Panc1 (cell line): ENCODE data around the gene CARMIL1. TPM values are rescaled to one million over a fixed set of nuclear protein-coding genes. Genes with fewer than 3 reads are reported as not detected.

Experiments
- ATAC-seq: fragments of 200-7000 bp; cut with Tn5 transposase; 2 replicates; pipeline ENCODE4 v1.9.1; 2020; ENCODE audit warnings: mild to moderate bottlenecking, moderate library complexity
- BruUV-seq: library from RNA; stranded (reverse); fragments of 400-500 nt; replicated peaks from 2 replicates; lab custom pipeline; 2021; lab: Mats Ljungman, UMichigan
- CTCF ChIA-PET: fragments of 300-600 bp; sonication (Branson Sonifier 250); formaldehyde crosslinking; loops from one replicate; lab custom pipeline; 2022; ENCODE audit warnings: antibody characterized with exemption; lab: Charles Lee
- POLR2A ChIA-PET: fragments of 300-600 bp; sonication (Branson Sonifier 250); formaldehyde crosslinking; loops from one replicate; lab custom pipeline; 2022; ENCODE audit warnings: antibody characterized with exemption; lab: Charles Lee
- DNase-seq: peaks from one replicate; pipeline ENCODE4 v3.0.0-alpha.2; 2010; ENCODE audit warnings: low read depth, low spot score
- H3K27ac ChIP-seq: 2 replicates; pipeline ENCODE4 v1.5.1; 2011; ENCODE audit warnings: mild to moderate bottlenecking, low read length, inconsistent platforms
- H3K27me3 ChIP-seq: fragments of 200-500 bp; sonication (Bioruptor generic); 2 replicates; pipeline ENCODE4 v1.6.0; 2014; ENCODE audit warnings: low read length, inconsistent platforms; ENCODE audit not compliant: control insufficient read depth, insufficient read depth
- H3K36me3 ChIP-seq: fragments of 200-500 bp; sonication (Bioruptor generic); 2 replicates; pipeline ENCODE4 v1.5.1; 2014; ENCODE audit warnings: inconsistent platforms, mild to moderate bottlenecking, low read length, moderate library complexity; ENCODE audit not compliant: control insufficient read depth, insufficient read depth
- H3K4me1 ChIP-seq: 2 replicates; pipeline ENCODE4 v1.5.1; 2011; ENCODE audit warnings: inconsistent platforms, mild to moderate bottlenecking, low read length, moderate library complexity; ENCODE audit not compliant: control insufficient read depth, insufficient read depth
- H3K4me3 ChIP-seq, 2 experiments: 2 replicates each; pipeline ENCODE4 v1.5.1; 2011 to 2012; ENCODE audit warnings: low read depth in 2 of 2, low read length in 2 of 2, mild to moderate bottlenecking in 2 of 2, inconsistent platforms in 1 of 2, moderate library complexity in 1 of 2
- H3K9me3 ChIP-seq: fragments of 200-500 bp; sonication (Bioruptor generic); 2 replicates; pipeline ENCODE4 v1.5.1; 2014; ENCODE audit warnings: low read depth, mild to moderate bottlenecking, inconsistent platforms, low read length, moderate library complexity; ENCODE audit not compliant: control insufficient read depth, insufficient read depth
- POLR2AphosphoS5 ChIP-seq: IDR thresholded peaks from 2 replicates; pipeline ENCODE4 v1.6.1; 2012; ENCODE audit warnings: mild to moderate bottlenecking, low read depth, low read length, moderate library complexity
- SIN3A ChIP-seq: IDR thresholded peaks from 2 replicates; pipeline ENCODE4 v1.6.1; 2012; ENCODE audit warnings: low read depth, mild to moderate bottlenecking, low read length, moderate library complexity, borderline replicate concordance; ENCODE audit not compliant: insufficient read depth
- TCF7L2 ChIP-seq: IDR thresholded peaks from 2 replicates; pipeline ENCODE4 v1.6.1; 2011; ENCODE audit warnings: mild to moderate bottlenecking, low read depth, low read length, inconsistent platforms
- in situ Hi-C: cut with HindIII; loops from 2 replicates; pipeline ENCODE4 v1.10.0; 2016; ENCODE audit warnings: low sequenced_read_pairs, low pct_unique_long_range_greater_than_20kb
- intact Hi-C: fragments of 100-400 bp; cut with micrococcal nuclease; formaldehyde crosslinking; loops from one replicate; pipeline ENCODE4 v1.10.0; 2022; ENCODE audit not compliant: unreplicated experiment
- total RNA-seq: library from RNA; stranded (reverse); gene quantifications from one replicate; pipeline ENCODE4 v1.2.1, GENCODE V29; 2021; ENCODE audit not compliant: unreplicated experiment
- TF ChIP-seq, protein P1 (sequence below), 2 experiments: IDR thresholded peaks; 2 replicates each; pipeline ENCODE4 v1.6.1; 2011 to 2012; ENCODE audit warnings: low read depth in 2 of 2, control low read depth in 1 of 2, low read length in 1 of 2, mild to moderate bottlenecking in 1 of 2, moderate library complexity in 1 of 2; ENCODE audit not compliant: insufficient read depth in 1 of 2
- TF ChIP-seq, protein P2 (sequence below): fragments of 450-650 bp; IDR thresholded peaks from 2 replicates; pipeline ENCODE4 v1.5.1; 2017; ENCODE audit warnings: mild to moderate bottlenecking

Gene CARMIL1
- total RNA-seq, 1 experiment from 2014 or later, result 4.0 TPM

- DNase-seq (no peak), ATAC-seq (no peak)
- H3K27me3 ChIP-seq, result no peaks in the 10 kb centered on the region
- no peaks in the 10 kb centered on the region for H3K9me3 ChIP-seq
- in situ Hi-C loops, result no loop called here
- POLR2A ChIA-PET, result no interaction called here
- H3K4me3 ChIP-seq, result no peak overlapping the region
- no peak for TF ChIP-seq SIN3A
- TF ChIP-seq POLR2AphosphoS5, result no peak
- TF ChIP-seq, protein P1, sequence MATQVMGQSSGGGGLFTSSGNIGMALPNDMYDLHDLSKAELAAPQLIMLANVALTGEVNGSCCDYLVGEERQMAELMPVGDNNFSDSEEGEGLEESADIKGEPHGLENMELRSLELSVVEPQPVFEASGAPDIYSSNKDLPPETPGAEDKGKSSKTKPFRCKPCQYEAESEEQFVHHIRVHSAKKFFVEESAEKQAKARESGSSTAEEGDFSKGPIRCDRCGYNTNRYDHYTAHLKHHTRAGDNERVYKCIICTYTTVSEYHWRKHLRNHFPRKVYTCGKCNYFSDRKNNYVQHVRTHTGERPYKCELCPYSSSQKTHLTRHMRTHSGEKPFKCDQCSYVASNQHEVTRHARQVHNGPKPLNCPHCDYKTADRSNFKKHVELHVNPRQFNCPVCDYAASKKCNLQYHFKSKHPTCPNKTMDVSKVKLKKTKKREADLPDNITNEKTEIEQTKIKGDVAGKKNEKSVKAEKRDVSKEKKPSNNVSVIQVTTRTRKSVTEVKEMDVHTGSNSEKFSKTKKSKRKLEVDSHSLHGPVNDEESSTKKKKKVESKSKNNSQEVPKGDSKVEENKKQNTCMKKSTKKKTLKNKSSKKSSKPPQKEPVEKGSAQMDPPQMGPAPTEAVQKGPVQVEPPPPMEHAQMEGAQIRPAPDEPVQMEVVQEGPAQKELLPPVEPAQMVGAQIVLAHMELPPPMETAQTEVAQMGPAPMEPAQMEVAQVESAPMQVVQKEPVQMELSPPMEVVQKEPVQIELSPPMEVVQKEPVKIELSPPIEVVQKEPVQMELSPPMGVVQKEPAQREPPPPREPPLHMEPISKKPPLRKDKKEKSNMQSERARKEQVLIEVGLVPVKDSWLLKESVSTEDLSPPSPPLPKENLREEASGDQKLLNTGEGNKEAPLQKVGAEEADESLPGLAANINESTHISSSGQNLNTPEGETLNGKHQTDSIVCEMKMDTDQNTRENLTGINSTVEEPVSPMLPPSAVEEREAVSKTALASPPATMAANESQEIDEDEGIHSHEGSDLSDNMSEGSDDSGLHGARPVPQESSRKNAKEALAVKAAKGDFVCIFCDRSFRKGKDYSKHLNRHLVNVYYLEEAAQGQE (IDR thresholded peaks at IDR 0.05; ENCODE audit: insufficient read depth in 1 of 2, low read depth in 2 of 2, low read length in 1 of 2), result no peak
- TF ChIP-seq TCF7L2, result no peak
- TF ChIP-seq, protein P2, sequence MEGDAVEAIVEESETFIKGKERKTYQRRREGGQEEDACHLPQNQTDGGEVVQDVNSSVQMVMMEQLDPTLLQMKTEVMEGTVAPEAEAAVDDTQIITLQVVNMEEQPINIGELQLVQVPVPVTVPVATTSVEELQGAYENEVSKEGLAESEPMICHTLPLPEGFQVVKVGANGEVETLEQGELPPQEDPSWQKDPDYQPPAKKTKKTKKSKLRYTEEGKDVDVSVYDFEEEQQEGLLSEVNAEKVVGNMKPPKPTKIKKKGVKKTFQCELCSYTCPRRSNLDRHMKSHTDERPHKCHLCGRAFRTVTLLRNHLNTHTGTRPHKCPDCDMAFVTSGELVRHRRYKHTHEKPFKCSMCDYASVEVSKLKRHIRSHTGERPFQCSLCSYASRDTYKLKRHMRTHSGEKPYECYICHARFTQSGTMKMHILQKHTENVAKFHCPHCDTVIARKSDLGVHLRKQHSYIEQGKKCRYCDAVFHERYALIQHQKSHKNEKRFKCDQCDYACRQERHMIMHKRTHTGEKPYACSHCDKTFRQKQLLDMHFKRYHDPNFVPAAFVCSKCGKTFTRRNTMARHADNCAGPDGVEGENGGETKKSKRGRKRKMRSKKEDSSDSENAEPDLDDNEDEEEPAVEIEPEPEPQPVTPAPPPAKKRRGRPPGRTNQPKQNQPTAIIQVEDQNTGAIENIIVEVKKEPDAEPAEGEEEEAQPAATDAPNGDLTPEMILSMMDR, result no peak
- no peaks in the 10 kb centered on the region for H3K36me3 ChIP-seq
- no TSS peak for BruUV-seq
- CTCF ChIA-PET, result no interaction called here
- no peak overlapping the region for H3K27ac ChIP-seq
- no peaks in the 10 kb centered on the region for H3K4me1 ChIP-seq
- intact Hi-C loops, result no loop called here
Observed at GRCh38 chr6:25301362-25301761, 22.2 kb downstream of the CARMIL1 start.

- no peaks in the 10 kb centered on the region for H3K27me3 ChIP-seq
- TF ChIP-seq SIN3A (no peak), TCF7L2 (no peak), POLR2AphosphoS5 (no peak)
- TF ChIP-seq, protein P2, result no peak
- TF ChIP-seq, protein P1 (IDR thresholded peaks at IDR 0.05; ENCODE audit: insufficient read depth in 1 of 2, low read depth in 2 of 2, low read length in 1 of 2), result no peak
- ChIA-PET CTCF (no interaction called here), POLR2A (no interaction called here)
- no peaks in the 10 kb centered on the region for H3K36me3 ChIP-seq
- H3K9me3 ChIP-seq, result no peaks in the 10 kb centered on the region
- DNase-seq (no peak), ATAC-seq (no peak)
- no peak overlapping the region for H3K27ac ChIP-seq
- H3K4me3 ChIP-seq, result no peak overlapping the region
- intact Hi-C loops, result no loop called here
- no peaks in the 10 kb centered on the region for H3K4me1 ChIP-seq
- BruUV-seq, result no TSS peak
- in situ Hi-C loops, result no loop called here
Observed at GRCh38 chr6:25302151-25302550, 23.0 kb downstream of the CARMIL1 start.
